GM18508 (cell line): Measurements from ENCODE around the gene BTBD19.
"Not testable (repeated sequence)": the region's sequence is repeated elsewhere in the genome, so short reads cannot be mapped to it uniquely, and the experiment has no call there.

Source experiments
- ATAC-seq: cut with Tn5 transposase; IDR thresholded peaks from one replicate; pipeline ENCODE4 v1.9.1; 2021; ENCODE audit warnings: moderate number of reproducible peaks; ENCODE audit not compliant: insufficient read depth, unreplicated experiment

The BTBD19 gene

DNA sequence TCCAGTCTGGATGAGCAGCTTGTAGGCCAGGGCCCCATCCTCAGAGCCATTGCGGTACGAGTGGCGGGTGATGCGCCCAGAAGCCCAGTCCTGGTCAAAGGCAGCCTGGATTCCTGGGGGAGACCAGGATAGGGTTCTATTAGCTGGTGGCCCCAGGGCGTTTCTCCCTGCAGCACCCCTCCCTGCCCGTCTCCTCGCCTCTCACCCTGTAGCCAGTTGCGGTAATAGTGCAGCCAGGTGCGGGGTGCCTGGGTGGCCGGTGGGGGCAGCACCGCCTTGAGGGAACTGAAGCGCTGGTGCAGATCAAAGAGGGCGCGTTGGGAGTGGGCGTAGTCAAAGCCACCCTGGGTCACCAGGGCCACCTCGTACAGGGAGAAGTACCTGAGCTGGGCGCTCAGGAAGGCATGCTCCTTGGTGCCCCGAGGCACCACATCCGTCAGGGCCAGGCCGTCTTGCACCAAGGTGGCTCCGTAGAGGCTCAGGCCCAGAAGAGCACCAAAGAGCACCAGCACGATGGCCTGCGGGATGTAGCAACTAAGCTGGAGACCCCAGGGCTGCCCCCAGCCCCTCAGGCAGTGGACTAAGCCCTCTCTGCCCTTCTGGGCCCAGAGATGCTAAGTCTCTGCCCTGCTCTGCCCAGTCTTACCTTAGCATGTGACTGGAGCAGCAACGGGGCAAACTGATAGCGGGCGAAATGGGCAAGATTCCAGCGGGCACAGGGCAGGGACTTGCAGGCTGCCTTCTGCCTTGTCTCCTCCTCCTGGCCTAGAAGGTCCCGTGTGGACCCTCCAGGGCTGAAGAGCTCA, 19.1 kb downstream of the BTBD19 start:
- ATAC-seq: no peak

DNA sequence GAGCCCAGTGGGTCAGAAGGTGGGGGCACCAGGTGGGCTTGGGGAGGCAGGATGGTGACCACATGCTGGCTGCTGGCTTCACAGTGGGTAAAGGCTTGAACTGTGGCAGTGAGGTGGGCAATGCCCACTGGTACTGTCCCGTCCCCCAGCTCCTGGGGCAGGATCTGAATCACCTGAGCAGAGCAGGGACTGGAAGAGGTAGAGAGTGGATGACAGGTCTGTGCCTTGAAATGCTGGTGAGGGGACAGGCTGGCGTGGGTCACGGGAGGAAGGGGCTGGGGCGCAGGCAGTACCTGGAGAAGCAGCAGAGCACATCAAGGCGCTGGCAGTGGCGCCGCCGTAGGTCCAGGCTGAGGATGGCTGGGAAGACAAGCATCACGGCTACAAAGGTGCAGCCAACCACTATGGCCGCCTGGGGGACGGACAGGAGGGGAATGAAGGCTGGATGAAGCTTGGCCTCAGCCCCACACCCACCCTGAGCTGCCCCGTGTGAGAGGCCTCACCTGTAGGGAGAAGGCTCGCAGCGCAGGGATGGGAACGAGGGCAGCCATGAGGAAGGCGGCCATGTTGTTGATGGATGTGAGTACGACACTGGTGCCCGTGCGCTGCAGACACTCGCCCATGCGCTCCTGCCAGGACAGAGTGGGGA, 19.8 kb downstream of the BTBD19 start:
- no peak for ATAC-seq

DNA sequence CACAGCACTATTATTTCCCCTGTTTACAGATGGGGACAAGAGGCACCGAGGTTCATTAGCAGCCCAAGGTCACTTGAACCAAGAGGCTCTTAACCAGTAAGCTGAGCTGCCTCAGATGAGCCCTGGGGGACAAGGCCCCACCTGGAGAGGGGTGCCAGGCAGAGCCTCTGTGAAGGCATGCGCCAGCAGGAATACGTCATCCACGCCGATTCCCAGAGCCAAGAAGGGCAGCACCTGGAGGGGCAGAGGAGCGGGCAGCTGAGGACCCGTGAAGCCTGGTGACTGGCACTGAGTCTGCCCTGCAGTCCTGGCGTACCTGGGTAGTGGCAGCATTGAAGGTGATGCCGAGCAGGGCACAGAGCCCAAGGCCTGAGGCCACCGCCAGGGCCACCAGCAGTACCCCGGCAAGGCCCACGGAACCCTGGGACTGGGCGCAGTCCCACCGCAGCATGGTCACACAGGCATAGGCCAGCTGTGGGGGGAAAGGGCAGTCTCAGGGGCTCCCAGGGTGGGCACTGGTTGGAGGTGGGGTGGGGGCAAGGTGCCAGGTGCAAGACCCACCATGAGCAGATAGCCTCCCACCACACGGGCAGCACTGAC, 20.6 kb downstream of the BTBD19 start:
- no peak for ATAC-seq

DNA sequence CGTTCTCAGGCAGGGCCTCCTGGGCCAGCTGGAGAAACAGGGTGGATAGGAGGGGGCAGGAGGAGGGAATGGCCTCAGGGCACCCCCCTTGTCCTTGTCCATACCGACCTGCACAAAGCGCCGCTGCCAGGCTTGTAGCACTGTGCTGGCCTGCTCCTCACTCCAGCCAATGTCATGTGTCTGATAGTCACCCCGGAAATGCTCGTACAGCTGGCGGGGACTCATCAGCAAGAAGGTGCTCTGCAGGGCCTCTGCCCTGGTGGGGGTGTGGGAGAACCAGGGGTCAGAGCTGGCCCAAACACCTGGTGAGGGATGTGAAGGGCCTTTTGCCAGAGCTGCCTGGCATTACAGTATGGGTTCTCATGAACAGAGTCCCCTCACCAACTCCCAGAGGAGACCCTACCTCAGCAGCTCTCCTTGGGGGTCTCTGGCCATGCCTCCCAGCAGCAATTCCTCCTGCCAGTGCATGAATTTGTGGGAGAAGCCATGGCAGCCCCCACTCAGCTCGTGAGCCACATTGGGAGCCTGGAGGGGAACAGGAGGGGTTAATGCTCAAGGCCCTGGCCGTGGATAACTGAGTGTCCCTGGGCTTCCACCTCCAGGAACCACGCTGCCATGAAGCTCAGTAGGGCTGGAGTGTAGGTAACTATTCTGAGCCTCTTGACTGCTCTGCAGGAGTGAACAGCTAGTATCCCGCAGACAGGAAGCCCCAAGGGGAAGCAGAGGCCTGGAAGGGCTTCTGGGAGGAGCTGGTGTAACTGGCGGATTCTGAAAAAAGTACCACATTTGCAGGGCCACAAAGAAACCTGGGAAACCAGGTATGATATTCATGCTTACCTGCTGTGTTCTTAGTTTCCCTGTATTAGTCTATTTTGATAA, 21.4 kb downstream of the BTBD19 start:
- ATAC-seq: no peak

DNA sequence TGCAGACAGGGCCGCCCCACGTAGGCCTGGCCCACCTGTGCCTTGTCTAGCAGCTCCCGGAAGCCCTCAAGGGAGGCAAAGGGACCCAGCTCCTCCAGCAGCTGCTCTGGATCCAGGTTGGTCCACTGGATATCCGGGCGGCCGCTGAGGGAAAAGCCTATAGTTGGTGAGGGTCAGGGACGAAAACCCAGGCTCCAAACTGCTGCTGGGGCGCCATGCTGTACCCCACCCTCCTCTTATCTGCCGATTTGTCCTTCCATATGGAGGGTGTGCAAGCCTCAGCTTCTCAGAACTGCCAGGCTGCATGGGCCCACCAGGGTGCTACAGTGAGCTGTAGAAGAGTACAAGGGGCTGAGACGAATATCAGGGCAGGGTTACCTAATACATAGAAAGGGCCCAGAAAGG, 22.6 kb downstream of the BTBD19 start:
- no peak for ATAC-seq

DNA sequence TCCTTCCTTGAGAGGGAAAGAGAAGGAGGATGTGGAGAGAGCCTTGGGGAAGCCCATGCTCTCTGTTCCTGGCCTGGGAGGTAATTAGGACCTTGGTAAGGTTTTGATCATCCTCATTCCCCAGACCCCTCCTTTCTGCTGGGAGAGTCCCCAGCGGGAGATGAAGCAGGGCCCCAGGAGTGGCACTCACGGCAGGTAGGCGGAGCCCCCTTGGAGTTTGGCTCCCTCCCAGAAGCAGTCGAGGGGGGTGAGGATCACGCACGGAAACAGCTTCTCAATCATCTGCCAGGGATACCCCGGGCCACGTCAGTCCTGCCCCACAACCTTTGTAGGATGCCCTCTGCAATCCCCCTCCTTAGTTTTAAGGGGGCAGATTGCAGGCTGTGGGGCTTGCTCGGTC, 23.2 kb downstream of the BTBD19 start:
- no peak for ATAC-seq

DNA sequence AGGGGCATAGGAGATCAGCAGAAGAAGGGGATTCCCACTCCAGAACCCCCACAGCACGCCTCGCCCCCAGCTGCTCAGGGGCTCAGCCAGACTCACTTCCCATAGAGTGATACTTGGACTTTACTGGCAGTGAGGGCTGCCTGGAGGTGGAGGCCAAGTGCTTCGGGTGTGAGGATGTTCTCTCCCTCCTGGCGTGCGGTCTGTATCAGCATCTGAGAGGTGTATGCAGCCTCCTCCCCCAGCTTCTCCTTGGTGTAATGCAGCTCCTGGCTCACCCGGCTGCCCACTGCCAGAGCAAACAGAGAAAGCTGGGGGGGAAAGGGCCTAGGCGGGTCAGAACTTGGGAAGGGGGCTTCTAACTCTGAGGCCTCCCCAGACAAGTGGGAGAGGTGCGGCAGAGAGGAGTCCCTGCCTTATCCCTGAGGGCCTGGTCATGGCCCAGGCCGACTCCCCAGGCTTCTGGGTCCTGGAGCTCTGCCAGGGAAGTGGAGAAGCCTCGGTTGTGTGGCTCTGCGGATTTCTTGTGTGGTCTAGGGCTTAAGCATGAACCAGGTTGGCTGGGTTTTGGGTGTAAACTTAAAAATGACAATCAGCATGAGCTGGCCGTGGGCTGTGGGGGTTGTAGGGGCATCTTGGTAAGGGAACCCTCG, 23.9 kb downstream of the BTBD19 start:
- no peak for ATAC-seq

DNA sequence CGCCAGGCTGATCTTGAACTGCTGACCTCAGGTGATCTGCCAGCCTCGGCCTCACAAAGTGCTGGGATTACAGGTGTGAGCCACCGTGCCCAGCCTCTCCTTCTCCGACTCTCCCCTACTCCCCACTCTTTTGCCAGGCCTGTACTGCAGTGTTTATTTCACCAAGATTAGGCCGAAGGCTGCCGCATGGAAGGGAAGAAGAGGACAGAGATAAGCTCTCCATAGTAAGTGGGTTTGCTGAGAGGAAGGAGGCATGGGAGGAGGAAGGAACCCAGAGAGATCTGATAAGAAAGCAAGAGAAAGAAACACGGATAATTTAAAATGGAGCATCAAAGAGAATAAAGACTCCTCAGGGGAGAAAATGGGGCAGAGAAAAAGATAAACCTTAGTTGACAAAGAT, 26.0 kb downstream of the BTBD19 start:
- ATAC-seq: no peak

DNA sequence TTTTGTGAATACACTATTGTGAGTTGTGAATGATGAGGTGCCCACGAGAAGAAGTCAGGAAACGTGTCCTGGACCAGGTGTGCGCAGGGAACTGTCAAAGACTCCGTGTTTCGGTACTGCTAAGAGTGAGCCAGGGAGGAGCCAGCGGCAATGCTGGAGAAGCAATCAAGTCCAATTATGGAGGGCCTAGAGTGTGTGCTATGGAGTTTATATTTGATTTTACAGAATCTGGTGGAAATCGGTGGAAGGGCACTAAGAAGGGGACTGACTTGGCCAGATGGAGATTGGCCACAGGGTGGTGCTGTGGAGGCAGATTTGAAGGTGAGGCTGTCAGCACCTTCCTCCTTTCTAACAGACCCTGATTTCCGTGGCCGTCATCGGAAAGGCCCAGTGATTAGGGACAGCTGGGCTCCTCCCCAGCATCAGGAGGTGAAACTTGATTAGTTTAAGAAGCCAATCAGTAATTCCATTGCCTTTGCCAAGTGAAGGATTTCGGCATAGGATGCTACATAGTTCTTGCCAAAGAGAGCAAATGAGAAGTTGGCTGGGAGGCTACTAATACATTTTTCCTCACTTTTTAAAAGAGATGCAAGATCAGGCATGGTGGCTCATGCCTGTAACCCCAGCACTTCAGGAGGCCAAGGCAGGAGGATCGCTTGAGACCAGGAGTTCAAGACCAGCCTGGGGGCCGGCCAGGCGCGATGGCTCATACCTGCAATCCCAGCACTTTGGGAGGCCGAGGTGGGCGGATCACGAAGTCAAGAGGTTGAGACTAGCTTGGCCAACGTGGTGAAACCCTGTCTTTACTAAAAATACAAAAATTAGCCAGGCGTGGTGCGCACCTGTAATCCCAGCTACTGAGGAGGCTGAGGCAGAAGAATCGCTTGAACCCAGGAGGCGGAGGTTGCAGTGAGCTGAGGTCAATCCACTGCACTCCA, 27.7 kb downstream of the BTBD19 start:
- ATAC-seq: no peak

DNA sequence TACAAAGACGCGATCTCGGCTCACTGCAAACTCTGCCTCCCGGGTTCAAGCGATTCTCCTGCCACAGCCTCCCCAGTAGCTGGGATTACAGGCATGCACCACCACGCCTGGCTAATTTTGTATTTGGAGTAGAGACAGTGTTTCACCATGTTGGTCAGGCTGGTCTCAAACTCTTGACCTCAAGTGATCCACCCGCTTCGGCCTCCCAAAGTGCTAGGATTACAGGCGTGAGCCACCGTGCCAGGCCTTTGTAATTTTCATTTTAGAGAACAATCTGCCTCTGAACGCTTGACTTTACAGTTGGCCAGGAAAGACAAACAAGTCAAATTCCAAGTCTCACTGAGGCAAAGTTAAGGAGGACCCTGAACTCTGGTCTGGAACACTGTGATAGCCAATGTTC, 30.0 kb downstream of the BTBD19 start:
- ATAC-seq: not testable (repeated sequence)

DNA sequence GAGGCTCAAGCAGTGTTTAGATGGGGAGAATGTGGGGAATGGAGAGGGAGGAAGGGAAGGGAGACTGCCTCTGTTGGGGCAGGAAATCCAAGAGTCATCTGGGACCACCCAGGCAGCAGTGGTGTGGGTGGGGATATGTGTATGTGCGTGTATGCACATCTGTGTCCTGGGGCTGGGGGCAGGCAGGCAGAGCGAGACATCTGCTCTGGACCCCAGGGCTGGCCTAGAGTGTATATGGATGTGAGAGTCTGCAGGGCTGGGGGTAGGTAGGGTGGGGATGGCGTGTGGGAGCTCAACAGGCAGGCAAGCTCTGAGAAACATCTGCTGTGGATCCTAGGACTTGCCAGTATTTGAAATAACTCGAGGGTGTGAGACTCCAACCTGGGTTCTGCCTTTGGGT, 31.3 kb downstream of the BTBD19 start:
- no peak for ATAC-seq

DNA sequence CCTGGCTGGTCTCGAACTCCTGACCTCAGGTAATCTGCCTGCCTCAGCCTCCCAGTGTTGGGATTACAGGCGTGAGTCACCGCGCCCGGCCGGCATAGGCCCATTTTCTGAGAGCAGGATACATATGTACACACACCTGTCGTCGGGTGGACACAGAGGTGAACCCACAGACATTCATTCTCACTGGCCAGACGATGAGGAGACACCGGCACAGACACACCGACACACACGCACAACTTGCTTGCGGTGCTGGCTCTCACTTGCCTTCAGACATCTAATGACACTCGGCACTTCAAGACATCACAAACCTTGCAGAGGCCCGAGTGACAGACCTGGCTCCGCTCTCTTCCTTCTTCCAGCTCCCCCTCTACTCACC, 34.2 kb downstream of the BTBD19 start:
- no peak for ATAC-seq

DNA sequence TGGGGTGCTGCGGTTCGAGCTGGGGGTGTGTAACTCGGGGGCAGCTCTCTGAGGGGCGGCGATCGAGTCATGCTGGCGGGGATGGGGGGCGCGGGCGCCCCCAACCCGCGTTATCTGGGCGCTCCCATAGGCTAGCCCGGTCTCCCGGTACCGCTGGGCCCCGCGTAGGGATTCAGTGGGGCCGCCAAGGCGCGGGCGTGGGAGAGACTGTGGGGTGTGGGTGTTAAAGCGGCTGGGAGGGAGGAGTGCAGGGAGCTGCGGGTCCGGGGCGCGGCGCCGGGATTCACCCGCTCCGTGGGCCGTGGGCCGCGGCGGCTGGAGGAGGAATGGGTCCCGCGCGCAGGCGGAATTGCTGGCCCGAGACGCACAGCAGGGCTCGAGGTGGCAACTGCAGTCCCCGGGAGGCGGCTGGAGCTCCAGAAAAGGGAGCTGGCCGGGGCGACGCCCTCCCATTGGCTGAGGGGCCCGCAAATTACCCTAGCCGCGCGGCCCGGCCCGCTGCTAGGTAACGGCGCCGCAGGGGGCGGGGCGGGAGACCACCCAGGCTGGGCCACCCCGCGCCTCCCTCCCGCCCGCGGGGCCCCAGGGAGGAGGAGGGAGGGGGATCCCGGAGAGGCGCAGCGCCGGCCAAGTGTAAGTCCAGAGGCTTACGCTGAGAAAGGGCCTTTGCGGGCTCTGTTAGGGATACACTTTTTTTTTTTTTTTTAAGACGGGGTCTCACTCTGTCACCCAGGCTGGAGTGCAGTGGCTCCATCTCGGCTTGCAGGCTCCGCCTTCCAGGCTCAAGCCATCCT, 34.7 kb downstream of the BTBD19 start, which contains the start of gene PTCH2:
Gene PTCH2 (minus strand): TSS at position 392 of the 794 bp plus-strand sequence. CDS start 321 bp downstream, at position 71.
- no peak for ATAC-seq

DNA sequence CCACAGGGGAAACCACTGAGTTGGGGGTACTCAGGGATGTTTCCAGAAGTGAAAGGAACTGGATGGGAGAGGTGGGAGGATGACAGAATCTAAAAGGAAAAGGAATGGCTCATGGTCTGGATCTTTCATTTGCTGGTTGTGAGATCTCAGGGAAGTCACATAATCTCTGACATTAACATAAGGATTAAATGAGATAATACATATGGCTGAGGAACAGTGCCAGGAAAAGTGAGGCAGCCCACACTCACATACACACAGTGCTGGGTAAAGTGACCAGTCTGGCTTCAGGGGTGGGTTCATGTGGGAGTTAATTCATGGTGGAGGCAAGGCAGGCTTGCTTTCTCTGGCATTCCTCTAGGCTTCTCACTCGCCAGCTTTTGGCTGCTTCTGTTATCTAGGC, 38.7 kb downstream of the BTBD19 start:
- no peak for ATAC-seq

DNA sequence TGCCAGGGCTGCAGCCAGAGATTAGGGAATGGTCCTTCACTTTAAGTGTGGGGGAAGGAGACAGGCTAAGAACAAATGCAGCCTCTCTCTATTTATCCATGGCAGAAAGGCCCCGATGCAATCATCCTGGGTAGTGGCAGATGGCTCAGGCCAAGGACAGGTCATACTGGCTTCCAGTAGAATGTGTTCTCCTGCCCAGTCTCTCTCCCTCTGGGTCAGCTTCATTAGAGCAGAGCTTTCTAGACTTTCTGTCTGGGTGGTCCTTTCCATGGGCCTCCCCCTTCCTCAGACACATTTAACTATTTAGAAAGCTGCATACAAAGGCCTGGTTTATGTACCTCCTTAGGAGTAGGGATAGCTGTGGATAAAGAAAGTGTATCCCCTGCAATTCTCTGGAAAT, 39.5 kb downstream of the BTBD19 start:
- ATAC-seq: no peak

DNA sequence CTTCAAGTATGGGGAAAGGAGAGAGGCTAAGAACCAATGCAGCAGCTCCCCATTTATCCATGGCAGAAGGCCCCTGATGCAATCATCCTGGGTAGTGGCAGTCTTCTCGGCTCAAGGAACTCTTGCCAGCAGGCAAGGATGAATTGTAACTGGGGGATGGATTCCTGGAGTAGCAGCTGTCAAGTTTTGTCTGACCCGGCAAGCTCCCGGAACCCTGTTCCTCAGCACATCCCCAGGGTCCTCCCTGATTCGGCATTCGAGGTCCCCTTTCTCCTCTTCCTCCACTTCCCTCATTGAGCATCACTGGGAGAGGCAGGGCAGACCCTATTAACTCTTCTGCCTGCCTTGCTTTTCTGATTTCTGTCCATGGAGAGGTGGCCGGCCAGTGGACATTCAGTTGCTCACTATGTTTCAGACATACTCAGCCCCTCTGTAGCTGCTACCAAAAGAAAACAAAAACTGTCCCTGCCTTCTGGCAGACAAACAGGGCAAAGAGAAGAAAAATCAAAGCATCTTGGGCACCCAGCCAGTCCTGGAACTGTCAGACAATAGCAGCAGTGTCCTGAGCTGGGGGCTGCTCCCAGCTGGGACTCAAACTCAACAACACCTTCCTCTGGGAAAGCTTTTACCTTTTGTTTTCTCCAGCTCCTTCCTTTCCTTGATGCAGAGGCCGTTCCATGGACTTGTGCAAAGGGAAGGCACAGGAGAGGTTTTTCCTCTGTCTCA, 40.3 kb downstream of the BTBD19 start:
- no peak for ATAC-seq

DNA sequence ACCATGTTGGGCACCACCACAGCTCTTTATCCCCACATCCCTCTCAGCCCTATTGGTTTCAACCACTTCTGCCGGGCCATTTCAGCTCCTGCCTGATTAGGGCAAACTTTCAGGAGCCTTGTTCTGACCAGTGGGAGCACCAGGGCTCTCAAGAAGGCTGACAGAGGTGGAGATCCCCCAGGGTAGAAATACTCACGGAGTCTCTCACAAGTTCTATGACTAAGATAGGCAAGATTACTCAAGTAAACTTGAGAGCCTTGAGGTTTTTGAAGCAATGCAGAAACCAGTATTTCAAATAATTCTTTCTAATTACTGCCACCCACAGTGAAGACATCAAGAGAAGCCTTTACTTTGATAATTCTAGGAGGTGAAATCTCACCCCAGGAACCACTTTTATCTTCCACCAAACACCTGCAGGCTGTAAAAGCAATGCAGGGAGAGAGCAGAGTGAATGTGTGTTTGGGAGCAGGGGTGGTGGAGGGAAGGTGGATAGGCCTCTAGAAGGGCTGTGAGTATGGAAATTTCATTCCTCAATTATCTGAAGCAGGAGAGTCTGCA, 41.3 kb downstream of the BTBD19 start:
- ATAC-seq: no peak
